IPS DF 6.9 (cell line): Measurements from ENCODE around the gene ELFN1.

Source experiments
- DNase-seq: peaks from one replicate; pipeline ENCODE4 v3.0.0-alpha.2; 2013; ENCODE audit warnings: low read depth, low spot score
- H3K27ac ChIP-seq: one replicate; pipeline ENCODE4 v1.5.1; 2013; ENCODE audit warnings: low read length, control low read depth
- H3K27me3 ChIP-seq: 2 replicates; pipeline ENCODE4 v1.6.1; 2013; ENCODE audit warnings: mild to moderate bottlenecking, low read length; ENCODE audit not compliant: control insufficient read depth, insufficient read depth
- H3K36me3 ChIP-seq: 2 replicates; pipeline ENCODE4 v1.6.1; 2013; ENCODE audit warnings: low read length; ENCODE audit not compliant: control insufficient read depth, insufficient read depth
- H3K4me1 ChIP-seq: 2 replicates; pipeline ENCODE4 v1.6.1; 2013; ENCODE audit warnings: low read length; ENCODE audit not compliant: control insufficient read depth, insufficient read depth
- H3K4me3 ChIP-seq: 2 replicates; pipeline ENCODE4 v1.5.1; 2013; ENCODE audit warnings: mild to moderate bottlenecking, low read length
- H3K9me3 ChIP-seq: 2 replicates; pipeline ENCODE4 v1.6.1; 2013; ENCODE audit warnings: low read length, inconsistent platforms; ENCODE audit not compliant: control insufficient read depth, insufficient read depth
- WGBS: extraction: QIAGEN DNeasy Blood & Tissue Kit; methylation state at CpG from one replicate; pipeline ENCODE4 v1.1.7; 2013; ENCODE audit warnings: mixed read lengths, missing lambda C conversion rate; ENCODE audit not compliant: insufficient read length, insufficient coverage; 5-methylcytosine and 5-hydroxymethylcytosine counted together

The ELFN1 gene

GRCh38 chr7:1651031-1651446 lies 19.0 kb upstream of the ELFN1 start:
- no peaks in the 10 kb centered on the region for H3K9me3 ChIP-seq
- no peak for DNase-seq
- no peaks in the 10 kb centered on the region for H3K27me3 ChIP-seq
- no peak overlapping the region for H3K4me3 ChIP-seq
- H3K4me1 ChIP-seq: peaks cover 1% of the 10 kb centered on the region; the same call in 1 of the 2 replicates
- no CpG with 5 or more reads among the region's 13 CpGs for WGBS
- H3K36me3 ChIP-seq: no peaks in the 10 kb centered on the region
- no peak overlapping the region for H3K27ac ChIP-seq

DNA sequence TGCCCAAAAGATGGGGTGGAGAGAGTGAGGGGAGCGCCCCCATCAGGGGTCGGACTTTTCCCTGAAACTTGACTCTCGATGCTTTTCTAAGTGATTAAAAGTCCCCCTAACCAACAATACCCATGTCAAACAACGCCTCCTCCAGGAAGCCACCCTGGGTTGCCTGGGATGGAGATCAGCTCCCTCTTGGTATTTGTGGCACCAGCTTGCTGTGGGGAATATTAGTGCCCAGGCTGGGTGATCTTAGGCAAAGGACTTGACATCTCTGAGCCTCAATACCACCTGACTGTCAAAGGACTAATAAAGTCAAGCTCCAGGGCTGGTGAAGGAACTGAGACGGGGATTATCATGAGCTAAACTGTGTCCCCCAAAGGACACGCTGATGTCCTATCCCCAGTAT lies 18.2 kb upstream of the ELFN1 start:
- Histone ChIP-seq H3K36me3 (no peaks in the 10 kb centered on the region), H3K27me3 (no peaks in the 10 kb centered on the region), H3K9me3 (no peaks in the 10 kb centered on the region), H3K4me1 (peaks cover 1% of the 10 kb centered on the region; the same call in 1 of the 2 replicates), H3K27ac (no peak overlapping the region), H3K4me3 (no peak overlapping the region)
- DNase-seq: no peak
- no CpG with 5 or more reads among the region's 6 CpGs for WGBS

DNA sequence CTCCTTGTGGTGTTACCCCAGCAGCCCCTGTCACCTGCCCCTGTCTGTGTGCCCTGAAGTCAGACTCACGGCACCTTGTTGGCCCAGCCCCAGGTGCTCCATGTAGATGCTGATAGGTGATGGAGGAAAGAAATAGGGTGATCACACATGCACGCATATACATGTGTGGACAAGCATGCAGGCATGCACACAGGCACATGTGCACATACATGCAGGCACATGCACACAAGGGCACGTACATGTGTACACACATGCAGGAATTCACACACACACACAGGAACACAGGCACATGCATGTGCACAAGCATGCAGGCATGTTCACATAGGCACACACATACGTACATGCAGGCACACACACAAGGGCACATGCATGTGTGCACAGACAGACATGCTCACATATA lies 16.6 kb upstream of the ELFN1 start:
- Histone ChIP-seq H3K9me3 (no peaks in the 10 kb centered on the region), H3K36me3 (no peaks in the 10 kb centered on the region), H3K4me1 (no peaks in the 10 kb centered on the region), H3K27ac (no peak overlapping the region), H3K4me3 (no peak overlapping the region), H3K27me3 (no peaks in the 10 kb centered on the region)
- DNase-seq: no peak
- no CpG with 5 or more reads among the region's 4 CpGs for WGBS

- WGBS: no CpG with 5 or more reads among the region's 15 CpGs
- no peak overlapping the region for H3K27ac ChIP-seq
- H3K4me1 ChIP-seq: no peaks in the 10 kb centered on the region
- DNase-seq: no peak
- H3K36me3 ChIP-seq: no peaks in the 10 kb centered on the region
- no peaks in the 10 kb centered on the region for H3K9me3 ChIP-seq
- no peaks in the 10 kb centered on the region for H3K27me3 ChIP-seq
- H3K4me3 ChIP-seq: no peak overlapping the region
Observed at GRCh38 chr7:1654111-1654510, 16.0 kb upstream of the ELFN1 start.

DNA sequence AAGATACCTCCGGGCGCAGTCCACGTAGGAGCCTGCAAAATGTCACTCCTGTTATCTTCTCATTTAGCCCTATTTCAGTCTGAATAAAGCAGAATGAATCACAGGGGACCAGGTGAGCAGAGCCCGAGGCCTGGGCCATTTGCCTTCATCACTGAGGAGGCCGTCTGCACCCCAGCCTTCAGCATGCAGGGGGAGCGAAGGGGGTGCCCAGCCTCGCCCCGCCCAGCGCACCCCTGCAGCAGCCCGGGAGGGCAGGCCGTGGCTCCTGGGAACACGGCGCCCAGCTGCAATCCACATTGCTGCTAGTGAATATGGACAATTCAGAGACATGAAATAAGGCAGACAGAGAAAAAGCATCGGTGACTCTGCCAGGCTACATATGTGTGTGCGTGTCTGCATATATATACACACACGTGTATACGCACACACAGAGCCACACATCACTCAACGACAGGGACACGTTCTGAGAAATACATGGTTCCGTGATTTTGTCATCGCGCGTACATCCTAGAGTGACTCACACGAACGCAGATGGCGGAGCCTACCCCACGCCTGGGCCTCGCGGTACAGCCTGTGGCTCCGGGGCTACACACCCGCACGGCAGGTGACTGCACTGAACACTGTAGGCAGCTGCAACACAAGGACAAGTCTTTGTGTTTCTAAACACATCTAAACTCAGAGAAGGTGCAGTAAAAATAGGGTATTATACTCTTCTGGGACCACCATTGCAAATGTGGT lies 15.2 kb upstream of the ELFN1 start:
- H3K27ac ChIP-seq: no peak overlapping the region

GRCh38 chr7:1659696-1660095 lies 10.4 kb upstream of the ELFN1 start:
- Histone ChIP-seq H3K36me3 (no peaks in the 10 kb centered on the region), H3K4me1 (0 out of 2 replicates have a peak, but pooled peaks cover 1% of the 10 kb centered on the region), H3K27me3 (peaks cover 16% of the 10 kb centered on the region; the same call in 1 of the 2 replicates), H3K27ac (no peak overlapping the region), H3K4me3 (no peak overlapping the region), H3K9me3 (no peaks in the 10 kb centered on the region)
- no CpG with 5 or more reads among the region's 8 CpGs for WGBS
- no peak for DNase-seq

More for the DNA sequence above, 15.2 kb upstream of the ELFN1 start:
- DNase-seq: no peak
- no CpG with 5 or more reads among the region's 32 CpGs for WGBS
- H3K4me3 ChIP-seq: no peak overlapping the region
- no peaks in the 10 kb centered on the region for H3K9me3 ChIP-seq
- no peaks in the 10 kb centered on the region for H3K36me3 ChIP-seq
- H3K4me1 ChIP-seq: no peaks in the 10 kb centered on the region
- no peaks in the 10 kb centered on the region for H3K27me3 ChIP-seq

DNA sequence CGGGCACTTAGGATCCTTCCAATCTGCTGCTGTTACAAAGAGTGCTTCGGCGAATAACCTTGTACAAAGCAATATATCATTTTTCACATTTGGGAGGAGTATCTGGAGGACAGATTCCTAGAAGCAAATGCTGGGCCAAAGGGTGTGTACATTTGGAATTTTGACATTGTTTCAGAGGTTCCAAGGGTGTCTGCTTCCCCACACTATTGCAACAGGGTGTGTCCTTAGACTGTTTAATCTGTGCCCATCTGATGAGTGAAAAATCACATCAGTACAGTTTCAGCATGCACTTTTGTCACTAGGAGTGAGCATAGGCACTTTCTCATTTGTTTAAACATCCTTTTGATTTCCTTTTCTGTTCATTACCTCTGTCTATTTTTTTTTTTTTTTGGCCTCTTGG lies 8.6 kb upstream of the ELFN1 start:
- no peak for DNase-seq
- Histone ChIP-seq H3K27ac (no peak overlapping the region), H3K27me3 (peaks cover 21% of the 10 kb centered on the region; the same call in 1 of the 2 replicates), H3K36me3 (no peaks in the 10 kb centered on the region), H3K4me3 (no peak overlapping the region), H3K4me1 (0 out of 2 replicates have a peak, but pooled peaks cover 1% of the 10 kb centered on the region), H3K9me3 (no peaks in the 10 kb centered on the region)
- WGBS: no CpG with 5 or more reads among the region's 3 CpGs

GRCh38 chr7:1662101-1662500 lies 8.0 kb upstream of the ELFN1 start:
- H3K9me3 ChIP-seq: no peaks in the 10 kb centered on the region
- no peak overlapping the region for H3K4me3 ChIP-seq
- no peak overlapping the region for H3K27ac ChIP-seq
- H3K36me3 ChIP-seq: no peaks in the 10 kb centered on the region
- H3K27me3 ChIP-seq: peaks cover 27% of the 10 kb centered on the region; the same call in 1 of the 2 replicates
- 0 out of 2 replicates have a peak, but pooled peaks cover 1% of the 10 kb centered on the region for H3K4me1 ChIP-seq
- no peak for DNase-seq
- WGBS: no CpG with 5 or more reads among the region's 3 CpGs

- H3K36me3 ChIP-seq: no peaks in the 10 kb centered on the region
- no peak overlapping the region for H3K4me3 ChIP-seq
- no peaks in the 10 kb centered on the region for H3K9me3 ChIP-seq
- H3K4me1 ChIP-seq: 0 out of 2 replicates have a peak, but pooled peaks cover 1% of the 10 kb centered on the region
- WGBS: no CpG with 5 or more reads among the region's 13 CpGs
- no peak for DNase-seq
- peaks cover 32% of the 10 kb centered on the region; the same call in 1 of the 2 replicates for H3K27me3 ChIP-seq
- H3K27ac ChIP-seq: no peak overlapping the region
Observed at GRCh38 chr7:1662767-1663166, 7.3 kb upstream of the ELFN1 start.

DNA sequence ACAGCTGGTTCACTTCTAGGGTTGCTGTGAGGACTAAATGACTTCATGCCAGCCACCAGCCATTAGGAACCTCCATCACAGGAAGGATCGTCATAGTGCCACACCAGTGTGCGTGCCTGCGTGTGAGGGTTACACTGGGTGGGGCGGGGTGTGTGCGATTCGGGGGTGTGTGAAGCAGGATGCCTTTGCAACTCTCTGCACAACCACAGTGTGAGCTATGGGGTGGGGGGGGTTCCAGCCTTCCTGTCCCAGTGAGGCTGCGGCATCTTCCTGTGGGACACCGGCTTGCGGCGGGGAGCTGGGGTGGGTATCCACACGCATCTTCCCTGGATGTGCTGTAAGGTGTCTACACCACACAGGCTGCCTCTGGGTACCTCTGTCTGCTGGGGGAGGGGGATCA lies 6.9 kb upstream of the ELFN1 start:
- no peak overlapping the region for H3K27ac ChIP-seq
- no peaks in the 10 kb centered on the region for H3K36me3 ChIP-seq
- H3K4me1 ChIP-seq: peaks cover 5% of the 10 kb centered on the region; the same call in 1 of the 2 replicates
- H3K4me3 ChIP-seq: no peak overlapping the region
- DNase-seq: no peak
- WGBS: no CpG with 5 or more reads among the region's 11 CpGs
- no peaks in the 10 kb centered on the region for H3K9me3 ChIP-seq
- H3K27me3 ChIP-seq: peaks cover 36% of the 10 kb centered on the region
